Endothelial cell of umbilical vein (primary cell): ENCODE data around the gene RNGTT. TPM values are rescaled to one million over a fixed set of nuclear protein-coding genes. Genes with fewer than 3 reads are reported as not detected.
A peak's percentile ranks its signal among the peaks of the same experiment; 100 is the strongest.

ENCODE experiments used
- BruUV-seq: library from RNA; stranded (reverse); fragments of 400-500 nt; replicated peaks from 2 replicates; lab custom pipeline; 2021; lab: Mats Ljungman, UMichigan
- CTCF ChIA-PET: fragments of 300-600, 350-600 bp; sonication (Branson Sonifier 250); formaldehyde crosslinking; loops from one replicate; lab custom pipeline; 2021; ENCODE audit warnings: antibody characterized with exemption, inconsistent platforms; lab: Charles Lee
- POLR2A ChIA-PET: fragments of 300-600, 350-600 bp; sonication (Branson Sonifier 250); formaldehyde crosslinking; loops from one replicate; lab custom pipeline; 2021; ENCODE audit warnings: antibody characterized with exemption, inconsistent platforms; lab: Charles Lee
- DNase-seq: peaks from one replicate; pipeline ENCODE4 v3.0.0-alpha.2; 2011; ENCODE audit warnings: low read depth, low spot score
- FAIRE-seq: peaks from 2 replicates; lab custom pipeline; 2011; peaks lifted over from hg19 to GRCh38; lab: Jason Lieb, UNC
- H2AFZ ChIP-seq: 2 replicates; pipeline ENCODE4 v1.6.0; 2012; ENCODE audit warnings: low read depth, low read length, control low read depth, inconsistent platforms
- H3K27ac ChIP-seq: 2 replicates; pipeline ENCODE4 v1.5.1; 2011; ENCODE audit warnings: low read depth, mild to moderate bottlenecking, control low read depth, low read length, moderate library complexity; ENCODE audit not compliant: insufficient read depth
- H3K27me3 ChIP-seq, 2 experiments: 2 replicates each; pipeline versions ENCODE4 v1.6.0 to v1.6.1; 2011; ENCODE audit warnings: low read length in 2 of 2, mixed read lengths in 1 of 2; ENCODE audit not compliant: control insufficient read depth in 2 of 2, insufficient read depth in 2 of 2
- H3K36me3 ChIP-seq, 2 experiments: 2 replicates in 1 of 2; 3 replicates in 1 of 2; pipeline ENCODE4 v1.5.1; 2011; ENCODE audit warnings: low read length in 2 of 2, mild to moderate bottlenecking in 1 of 2, moderate library complexity in 1 of 2; ENCODE audit not compliant: control insufficient read depth in 2 of 2, insufficient read depth in 2 of 2; ENCODE audit errors: extremely low read depth in 1 of 2
- H3K4me1 ChIP-seq: 3 replicates; pipeline ENCODE4 v1.5.1; 2011; ENCODE audit warnings: mild to moderate bottlenecking, low read length; ENCODE audit not compliant: control insufficient read depth, insufficient read depth; ENCODE audit errors: extremely low read depth
- H3K4me2 ChIP-seq: 2 replicates; pipeline ENCODE4 v1.6.1; 2011; ENCODE audit warnings: low read length, control low read depth, mixed read lengths; ENCODE audit not compliant: insufficient read depth
- H3K4me3 ChIP-seq, 3 experiments: fragments of 200-600 bp in 1 of 3; sonication (generic), shearing (Covaris generic) in 1 of 3; replicated peaks in 1 of 3; 2 replicates each; pipeline ENCODE4 v1.5.1; 2011 to 2016; ENCODE audit warnings: control low read depth in 3 of 3, low read length in 3 of 3, mild to moderate bottlenecking in 2 of 3, inconsistent platforms in 1 of 3, low read depth in 1 of 3, moderate library complexity in 1 of 3; ENCODE audit not compliant: insufficient read depth in 1 of 3
- H3K79me2 ChIP-seq: 2 replicates; pipeline ENCODE4 v1.6.0; 2012; ENCODE audit warnings: low read length, inconsistent platforms; ENCODE audit not compliant: control insufficient read depth, insufficient read depth
- H3K9ac ChIP-seq: replicated peaks from 2 replicates; pipeline ENCODE3; 2011; ENCODE audit warnings: low read length, control low read depth; ENCODE audit not compliant: insufficient read depth; ENCODE audit errors: extremely low read depth
- H3K9me1 ChIP-seq: replicated peaks from 3 replicates; pipeline ENCODE4 v1.6.0; 2011; ENCODE audit warnings: mild to moderate bottlenecking, low read length; ENCODE audit not compliant: control insufficient read depth, insufficient read depth; ENCODE audit errors: extremely low read depth
- H3K9me3 ChIP-seq: replicated peaks from 2 replicates; pipeline ENCODE4 v1.5.1; 2012; ENCODE audit warnings: low read length, inconsistent platforms; ENCODE audit not compliant: control insufficient read depth, insufficient read depth
- H4K20me1 ChIP-seq: replicated peaks from 2 replicates; pipeline ENCODE3; 2011; ENCODE audit warnings: mild to moderate bottlenecking, low read length; ENCODE audit not compliant: control insufficient read depth, insufficient read depth; ENCODE audit errors: extremely low read depth
- EZH2 ChIP-seq: IDR thresholded peaks from 2 replicates; pipeline ENCODE4 v1.6.1; 2012; ENCODE audit warnings: borderline replicate concordance, low read depth, mild to moderate bottlenecking, moderate library complexity, low read length, inconsistent platforms; ENCODE audit not compliant: severe bottlenecking
- FOS ChIP-seq: IDR thresholded peaks from 2 replicates; pipeline ENCODE4 v1.6.1; 2011; ENCODE audit warnings: mild to moderate bottlenecking, low read length, moderate library complexity, borderline replicate concordance; ENCODE audit not compliant: insufficient read depth
- GATA2 ChIP-seq: IDR thresholded peaks from 2 replicates; pipeline ENCODE4 v1.7.0; 2011; ENCODE audit warnings: low read depth, mild to moderate bottlenecking, moderate library complexity, mixed read lengths, low read length; ENCODE audit not compliant: insufficient read length, insufficient read depth
- POLR2A ChIP-seq: IDR thresholded peaks from 2 replicates; pipeline ENCODE4 v1.6.1; 2012; ENCODE audit warnings: low read depth, mild to moderate bottlenecking, control low read depth, low read length
- POLR2AphosphoS5 ChIP-seq: IDR thresholded peaks from 2 replicates; pipeline ENCODE4 v1.6.1; 2012; ENCODE audit warnings: low read depth, mild to moderate bottlenecking, control low read depth, low read length, moderate library complexity; ENCODE audit not compliant: insufficient read depth
- dilution Hi-C: fragments of 300-500 bp; cut with MboI; formaldehyde crosslinking; loops from one replicate; pipeline ENCODE4 v1.15.0; 2019; ENCODE audit warnings: low sequenced_read_pairs; ENCODE audit not compliant: extremely low pct_ligation_motif_present
- intact Hi-C: fragments of 100-400 bp; cut with micrococcal nuclease; formaldehyde crosslinking; loops from one replicate; pipeline ENCODE4 v1.10.0; 2022
- polyA plus RNA-seq, 4 experiments: library from polyadenylated mRNA; depleted of rRNA in 3 of 4; stranded (reverse) in 3 of 4; unstranded in 1 of 4; fragments of >200 nt; gene quantifications; 2 replicates each; pipeline versions ENCODE4 v1.2.1 to v1.2.3, GENCODE V29; 2011 to 2012; ENCODE audit warnings: missing spikeins in 1 of 4
- total RNA-seq: library from RNA; stranded (reverse); gene quantifications from 2 replicates; pipeline ENCODE4 v1.2.3, GENCODE V29; 2021
- TF ChIP-seq, protein P1 (sequence below): IDR thresholded peaks from 2 replicates; pipeline ENCODE4 v1.6.1; 2011; ENCODE audit not compliant: insufficient read depth, insufficient read length
- TF ChIP-seq, protein P2 (sequence below), 2 donors: IDR thresholded peaks; 1 replicate in 1 of 2; 2 replicates in 1 of 2; pipeline ENCODE4 v1.5.1; 2011; ENCODE audit warnings: low read length in 2 of 2, mild to moderate bottlenecking in 2 of 2, moderate library complexity in 2 of 2, control low read depth in 1 of 2, inconsistent platforms in 1 of 2, low read depth in 1 of 2; ENCODE audit not compliant: insufficient read depth in 1 of 2; ENCODE audit errors: extremely low read depth in 1 of 2

The RNGTT gene
- total and polyA plus RNA-seq, 2 donors (not counting 3 experiments of a cell fraction or from before 2014, with no cell fraction given): 2.1 to 13.1 TPM

DNA sequence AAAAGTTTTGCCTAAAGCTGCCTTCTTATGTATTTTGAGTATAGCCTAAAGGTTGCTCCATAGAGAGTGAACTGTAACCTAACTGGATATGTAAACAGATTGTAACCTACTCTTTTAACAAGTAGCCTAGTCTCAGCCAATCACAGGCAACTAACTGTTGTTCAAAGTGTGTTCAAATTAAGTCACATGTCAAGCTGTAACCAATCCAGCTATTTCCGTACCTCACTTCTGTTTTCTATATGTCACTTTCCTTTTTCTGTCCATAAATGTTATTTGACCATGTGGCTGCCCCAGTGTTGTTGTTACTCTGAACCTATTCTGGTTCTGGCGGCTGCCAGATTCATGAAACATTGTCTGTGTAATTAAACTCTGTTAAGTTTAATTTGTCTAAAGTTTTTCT lies 47.4 kb upstream of the RNGTT start:
- POLR2A ChIA-PET: no interaction called here
- peaks cover 0 to 3% of the 10 kb centered on the region in 2 experiments for H3K27me3 ChIP-seq
- no peaks in the 10 kb centered on the region for H3K79me2 ChIP-seq
- CTCF ChIA-PET: interaction anchor here (0.6 to 1.6 kb wide), 4 partner anchors 9 to 107 kb away, joined by 3 to 5 read pairs (median 4); no protein-coding TSS in a partner anchor
- H4K20me1 ChIP-seq: no peaks in the 10 kb centered on the region
- TF ChIP-seq, protein P1, sequence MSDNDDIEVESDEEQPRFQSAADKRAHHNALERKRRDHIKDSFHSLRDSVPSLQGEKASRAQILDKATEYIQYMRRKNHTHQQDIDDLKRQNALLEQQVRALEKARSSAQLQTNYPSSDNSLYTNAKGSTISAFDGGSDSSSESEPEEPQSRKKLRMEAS: no peak
- TF ChIP-seq, protein P2, sequence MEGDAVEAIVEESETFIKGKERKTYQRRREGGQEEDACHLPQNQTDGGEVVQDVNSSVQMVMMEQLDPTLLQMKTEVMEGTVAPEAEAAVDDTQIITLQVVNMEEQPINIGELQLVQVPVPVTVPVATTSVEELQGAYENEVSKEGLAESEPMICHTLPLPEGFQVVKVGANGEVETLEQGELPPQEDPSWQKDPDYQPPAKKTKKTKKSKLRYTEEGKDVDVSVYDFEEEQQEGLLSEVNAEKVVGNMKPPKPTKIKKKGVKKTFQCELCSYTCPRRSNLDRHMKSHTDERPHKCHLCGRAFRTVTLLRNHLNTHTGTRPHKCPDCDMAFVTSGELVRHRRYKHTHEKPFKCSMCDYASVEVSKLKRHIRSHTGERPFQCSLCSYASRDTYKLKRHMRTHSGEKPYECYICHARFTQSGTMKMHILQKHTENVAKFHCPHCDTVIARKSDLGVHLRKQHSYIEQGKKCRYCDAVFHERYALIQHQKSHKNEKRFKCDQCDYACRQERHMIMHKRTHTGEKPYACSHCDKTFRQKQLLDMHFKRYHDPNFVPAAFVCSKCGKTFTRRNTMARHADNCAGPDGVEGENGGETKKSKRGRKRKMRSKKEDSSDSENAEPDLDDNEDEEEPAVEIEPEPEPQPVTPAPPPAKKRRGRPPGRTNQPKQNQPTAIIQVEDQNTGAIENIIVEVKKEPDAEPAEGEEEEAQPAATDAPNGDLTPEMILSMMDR (IDR thresholded peaks at IDR 0.05; ENCODE audit: extremely low read depth in 1 of 2, insufficient read depth in 1 of 2, low read depth in 1 of 2, low read length in 2 of 2): no peak
- TF ChIP-seq EZH2: no peak
- no peaks in the 10 kb centered on the region for H3K36me3 ChIP-seq
- no peak overlapping the region for H3K4me3 ChIP-seq
- no peak overlapping the region for H3K9ac ChIP-seq
- dilution Hi-C loops: no loop called here
- DNase-seq (no peak), FAIRE-seq (peak; percentile 4)
- H3K4me1 ChIP-seq: no peaks in the 10 kb centered on the region
- no peak overlapping the region for H3K27ac ChIP-seq
- H3K4me2 ChIP-seq: no peak overlapping the region
- no peaks in the 10 kb centered on the region for H3K9me3 ChIP-seq
- intact Hi-C loops: no loop called here
- no TSS peak for BruUV-seq
- no peak overlapping the region for H2AFZ ChIP-seq
- H3K9me1 ChIP-seq: no peaks in the 10 kb centered on the region

DNA sequence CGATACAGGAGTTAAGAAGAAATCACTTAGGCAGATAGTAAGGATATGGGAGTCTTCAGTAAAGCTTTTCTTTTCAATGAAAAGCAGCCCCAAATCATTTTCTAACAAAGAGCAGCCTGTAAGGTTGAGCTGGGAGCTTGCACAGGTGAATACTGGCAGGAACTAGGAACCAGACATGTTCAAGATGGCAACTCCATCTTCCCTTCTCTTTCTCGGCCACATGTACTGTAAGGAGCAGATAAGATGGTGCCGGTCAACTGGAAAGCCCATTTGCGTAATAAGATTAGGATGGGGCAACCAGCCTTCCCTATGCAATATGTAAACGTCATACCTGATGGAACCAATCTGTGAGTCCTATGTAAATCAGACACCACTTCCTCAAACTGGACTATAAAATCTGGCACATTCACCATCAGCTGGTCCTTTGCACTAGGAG lies 46.2 kb upstream of the RNGTT start:
- Histone ChIP-seq H3K4me2 (no peak overlapping the region), H4K20me1 (no peaks in the 10 kb centered on the region), H3K4me1 (no peaks in the 10 kb centered on the region), H3K79me2 (no peaks in the 10 kb centered on the region), H3K36me3 (no peaks in the 10 kb centered on the region), H3K9me3 (no peaks in the 10 kb centered on the region), H3K9ac (no peak overlapping the region), H3K27ac (no peak overlapping the region), H3K4me3 (no peak overlapping the region), H3K9me1 (no peaks in the 10 kb centered on the region), H3K27me3 (peaks cover 0 to 3% of the 10 kb centered on the region in 2 experiments), H2AFZ (no peak overlapping the region)
- FAIRE-seq: no peak
- TF ChIP-seq FOS (no peak), GATA2 (no peak), POLR2AphosphoS5 (no peak), POLR2A (no peak), EZH2 (no peak)
- TF ChIP-seq, protein P1: no peak
- TF ChIP-seq, protein P2 (IDR thresholded peaks at IDR 0.05; ENCODE audit: extremely low read depth in 1 of 2, insufficient read depth in 1 of 2, low read depth in 1 of 2, low read length in 2 of 2): no peak
- CTCF ChIA-PET: no interaction called here
- dilution Hi-C loops (no loop called here), intact Hi-C loops (no loop called here)
- no peak for DNase-seq
- BruUV-seq: no TSS peak
- POLR2A ChIA-PET: no interaction called here
